PFSK-1 (cell line): Measurements from ENCODE around the gene CACNG4.

ENCODE experiments used
- FOXP2 ChIP-seq: optimal IDR thresholded peaks from 2 replicates; pipeline ENCODE3; 2011; ENCODE audit warnings: borderline replicate concordance, control low read depth, inconsistent platforms; ENCODE audit not compliant: insufficient read depth; ENCODE audit errors: extremely low read length, extremely low read depth
- POLR2AphosphoS5 ChIP-seq: IDR thresholded peaks from 2 replicates; pipeline ENCODE4 v1.6.1; 2012; ENCODE audit warnings: low read depth, mild to moderate bottlenecking, control low read depth, low read length, moderate library complexity
- SIN3A ChIP-seq: IDR thresholded peaks from 2 replicates; pipeline ENCODE4 v1.6.1; 2012; ENCODE audit warnings: mild to moderate bottlenecking, low read length, moderate library complexity, borderline replicate concordance; ENCODE audit not compliant: insufficient read depth
- TAF1 ChIP-seq: IDR thresholded peaks from 2 replicates; pipeline ENCODE4 v1.6.1; 2012; ENCODE audit warnings: low read length, control low read depth, borderline replicate concordance; ENCODE audit not compliant: insufficient read depth
- TF ChIP-seq, protein P1 (sequence below), 2 experiments: IDR thresholded peaks; 2 replicates each; pipeline versions ENCODE4 v1.6.1 to v1.8.0; 2011 to 2012; ENCODE audit warnings: low read depth in 2 of 2, low read length in 2 of 2, control low read depth in 1 of 2, inconsistent platforms in 1 of 2, mild to moderate bottlenecking in 1 of 2, moderate library complexity in 1 of 2; ENCODE audit not compliant: insufficient read depth in 1 of 2

DNA sequence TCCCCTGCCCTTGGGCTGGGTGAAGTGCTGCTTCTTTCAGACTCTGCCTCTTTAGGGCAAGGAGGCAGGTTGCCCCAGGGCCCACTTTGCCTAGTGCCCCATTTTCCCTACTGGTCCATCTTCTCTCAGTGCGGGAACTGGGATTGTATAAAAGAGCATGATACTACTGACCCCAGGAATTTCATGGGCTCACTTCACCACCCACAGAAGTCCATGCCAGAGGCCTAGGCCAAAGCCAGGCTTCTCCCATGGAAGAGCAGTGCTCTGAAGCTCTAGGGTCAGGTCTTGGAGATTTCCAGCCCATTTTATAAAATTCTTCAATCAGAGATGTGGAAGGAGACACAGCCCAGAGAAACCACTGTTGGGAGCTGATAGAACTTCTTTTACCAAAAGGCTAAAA lies 85.6 kb downstream of the CACNG4 start:
- TF ChIP-seq SIN3A (no peak), TAF1 (no peak), POLR2AphosphoS5 (no peak), FOXP2 (no peak)
- TF ChIP-seq, protein P1, sequence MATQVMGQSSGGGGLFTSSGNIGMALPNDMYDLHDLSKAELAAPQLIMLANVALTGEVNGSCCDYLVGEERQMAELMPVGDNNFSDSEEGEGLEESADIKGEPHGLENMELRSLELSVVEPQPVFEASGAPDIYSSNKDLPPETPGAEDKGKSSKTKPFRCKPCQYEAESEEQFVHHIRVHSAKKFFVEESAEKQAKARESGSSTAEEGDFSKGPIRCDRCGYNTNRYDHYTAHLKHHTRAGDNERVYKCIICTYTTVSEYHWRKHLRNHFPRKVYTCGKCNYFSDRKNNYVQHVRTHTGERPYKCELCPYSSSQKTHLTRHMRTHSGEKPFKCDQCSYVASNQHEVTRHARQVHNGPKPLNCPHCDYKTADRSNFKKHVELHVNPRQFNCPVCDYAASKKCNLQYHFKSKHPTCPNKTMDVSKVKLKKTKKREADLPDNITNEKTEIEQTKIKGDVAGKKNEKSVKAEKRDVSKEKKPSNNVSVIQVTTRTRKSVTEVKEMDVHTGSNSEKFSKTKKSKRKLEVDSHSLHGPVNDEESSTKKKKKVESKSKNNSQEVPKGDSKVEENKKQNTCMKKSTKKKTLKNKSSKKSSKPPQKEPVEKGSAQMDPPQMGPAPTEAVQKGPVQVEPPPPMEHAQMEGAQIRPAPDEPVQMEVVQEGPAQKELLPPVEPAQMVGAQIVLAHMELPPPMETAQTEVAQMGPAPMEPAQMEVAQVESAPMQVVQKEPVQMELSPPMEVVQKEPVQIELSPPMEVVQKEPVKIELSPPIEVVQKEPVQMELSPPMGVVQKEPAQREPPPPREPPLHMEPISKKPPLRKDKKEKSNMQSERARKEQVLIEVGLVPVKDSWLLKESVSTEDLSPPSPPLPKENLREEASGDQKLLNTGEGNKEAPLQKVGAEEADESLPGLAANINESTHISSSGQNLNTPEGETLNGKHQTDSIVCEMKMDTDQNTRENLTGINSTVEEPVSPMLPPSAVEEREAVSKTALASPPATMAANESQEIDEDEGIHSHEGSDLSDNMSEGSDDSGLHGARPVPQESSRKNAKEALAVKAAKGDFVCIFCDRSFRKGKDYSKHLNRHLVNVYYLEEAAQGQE (IDR thresholded peaks at IDR 0.05; ENCODE audit: insufficient read depth in 1 of 2, low read depth in 2 of 2, low read length in 2 of 2), result no peak
